IMR-90 (cell line): ENCODE measurements around the gene RAB9A. TPM values are rescaled to one million over a fixed set of nuclear protein-coding genes. Genes with fewer than 3 reads are reported as not detected.

Experiments used
- ATAC-seq: fragments of 200-7000 bp; cut with Tn5 transposase; 2 replicates; pipeline ENCODE4 v1.9.1; 2020; ENCODE audit warnings: low read depth, mild to moderate bottlenecking, moderate library complexity
- BruUV-seq: library from RNA; stranded (reverse); fragments of 400-500 nt; replicated peaks from 2 replicates; lab custom pipeline; 2021; lab: Mats Ljungman, UMichigan
- CTCF ChIA-PET: fragments of 300-600 bp; formaldehyde crosslinking; extraction: SDS; loops from one replicate; lab custom pipeline; 2021; ENCODE audit warnings: antibody characterized with exemption; lab: Yijun Ruan, JAX
- POLR2A ChIA-PET: fragments of 300-600 bp; sonication (Branson Sonifier 250); formaldehyde crosslinking; loops from one replicate; lab custom pipeline; 2022; ENCODE audit warnings: antibody characterized with exemption; ENCODE audit not compliant: unreplicated experiment; lab: Charles Lee
- DNase-seq: peaks from one replicate; pipeline ENCODE4 v3.0.0; 2013
- H2AFZ ChIP-seq: replicated peaks from 2 replicates; pipeline ENCODE3; 2013; ENCODE audit warnings: low read length, mild to moderate bottlenecking; ENCODE audit not compliant: poor library complexity
- H2AK5ac ChIP-seq: 2 replicates; pipeline ENCODE4 v1.6.1; 2013; ENCODE audit warnings: low read depth, low read length, inconsistent platforms
- H2AK9ac ChIP-seq: replicated peaks from 2 replicates; pipeline ENCODE3; 2013; ENCODE audit warnings: mild to moderate bottlenecking, low read depth, low read length, moderate library complexity; ENCODE audit not compliant: poor library complexity
- H2BK120ac ChIP-seq: 2 replicates; pipeline ENCODE4 v1.6.1; 2013; ENCODE audit warnings: low read depth, low read length, inconsistent platforms
- H2BK15ac ChIP-seq: 3 replicates; pipeline ENCODE4 v1.6.1; 2013; ENCODE audit warnings: low read depth, low read length, inconsistent platforms
- H2BK20ac ChIP-seq: 2 replicates; pipeline ENCODE4 v1.6.1; 2013; ENCODE audit warnings: low read depth, mild to moderate bottlenecking, inconsistent platforms, low read length, moderate library complexity
- H2BK5ac ChIP-seq: 2 replicates; pipeline ENCODE4 v1.6.1; 2013; ENCODE audit warnings: mild to moderate bottlenecking, low read depth, low read length, inconsistent platforms; ENCODE audit not compliant: poor library complexity, severe bottlenecking
- H3K14ac ChIP-seq: replicated peaks from 2 replicates; pipeline ENCODE4 v1.6.1; 2013; ENCODE audit warnings: low read depth, low read length, inconsistent platforms
- H3K18ac ChIP-seq: 2 replicates; pipeline ENCODE4 v1.6.1; 2013; ENCODE audit warnings: low read depth, low read length, control low read depth
- H3K23ac ChIP-seq: 2 replicates; pipeline ENCODE4 v1.6.1; 2013; ENCODE audit warnings: low read depth, low read length, inconsistent platforms
- H3K27ac ChIP-seq: 2 replicates; pipeline ENCODE4 v1.5.1; 2013; ENCODE audit warnings: mild to moderate bottlenecking, control low read depth, low read length; ENCODE audit not compliant: insufficient read depth
- H3K27me3 ChIP-seq: 2 replicates; pipeline ENCODE4 v1.6.1; 2013; ENCODE audit warnings: low read length; ENCODE audit not compliant: control insufficient read depth, insufficient read depth
- H3K36me3 ChIP-seq: 2 replicates; pipeline ENCODE4 v1.6.1; 2013; ENCODE audit warnings: low read length, mixed read lengths; ENCODE audit not compliant: control insufficient read depth, insufficient read depth
- H3K4ac ChIP-seq: 2 replicates; pipeline ENCODE4 v1.6.1; 2013; ENCODE audit warnings: low read depth, low read length, inconsistent platforms
- H3K4me1 ChIP-seq: 2 replicates; pipeline ENCODE4 v1.6.1; 2013; ENCODE audit warnings: low read length, mixed read lengths; ENCODE audit not compliant: control insufficient read depth, insufficient read depth
- H3K4me2 ChIP-seq: 2 replicates; pipeline ENCODE4 v1.6.1; 2013; ENCODE audit warnings: low read depth, mild to moderate bottlenecking, control low read depth, low read length, moderate library complexity
- H3K4me3 ChIP-seq: 2 replicates; pipeline ENCODE4 v1.5.1; 2013; ENCODE audit warnings: low read depth, mild to moderate bottlenecking, control low read depth, low read length, moderate library complexity; ENCODE audit not compliant: insufficient read depth
- H3K56ac ChIP-seq: 2 replicates; pipeline ENCODE4 v1.6.1; 2013; ENCODE audit warnings: low read length, inconsistent platforms; ENCODE audit not compliant: insufficient read depth; ENCODE audit errors: extremely low read depth
- H3K79me1 ChIP-seq, 2 experiments: 2 replicates each; pipeline ENCODE4 v1.6.1; 2013; ENCODE audit warnings: low read length in 2 of 2, inconsistent platforms in 1 of 2, low read depth in 1 of 2
- H3K9ac ChIP-seq: 2 replicates; pipeline ENCODE4 v1.6.1; 2013; ENCODE audit warnings: low read depth, low read length, control low read depth
- H3K9me1 ChIP-seq: 2 replicates; pipeline ENCODE4 v1.6.1; 2013; ENCODE audit warnings: low read length, inconsistent platforms; ENCODE audit not compliant: insufficient read depth
- H3K9me3 ChIP-seq: 2 replicates; pipeline ENCODE4 v1.6.1; 2013; ENCODE audit warnings: low read length; ENCODE audit not compliant: control insufficient read depth, insufficient read depth
- H4K20me1 ChIP-seq: 2 replicates; pipeline ENCODE4 v1.6.1; 2013; ENCODE audit warnings: low read length, inconsistent platforms; ENCODE audit not compliant: insufficient read depth
- H4K5ac ChIP-seq: 2 replicates; pipeline ENCODE4 v1.6.1; 2013; ENCODE audit warnings: mild to moderate bottlenecking, low read depth, low read length, control low read depth
- H4K8ac ChIP-seq, 2 experiments: 2 replicates each; pipeline ENCODE4 v1.6.1; 2013; ENCODE audit warnings: low read depth in 2 of 2, low read length in 2 of 2, control low read depth in 1 of 2, inconsistent platforms in 1 of 2
- H4K91ac ChIP-seq: 2 replicates; pipeline ENCODE4 v1.6.1; 2013; ENCODE audit warnings: low read depth, low read length, inconsistent platforms; ENCODE audit not compliant: insufficient read depth
- BHLHE40 ChIP-seq: fragments of 150-350 bp; IDR thresholded peaks from 2 replicates; pipeline ENCODE4 v1.6.1; 2016; ENCODE audit warnings: mild to moderate bottlenecking, low read depth, low read length
- CEBPB ChIP-seq: IDR thresholded peaks from 2 replicates; pipeline ENCODE4 v1.6.1; 2012; ENCODE audit warnings: low read depth, low read length, improper control_type of control experiment
- FOS ChIP-seq: fragments of 150-350 bp; IDR thresholded peaks from 2 replicates; pipeline ENCODE4 v1.6.1; 2016; ENCODE audit warnings: low read depth, low read length
- MAFK ChIP-seq: IDR thresholded peaks from 2 replicates; pipeline ENCODE4 v1.6.1; 2012; ENCODE audit warnings: low read depth, low read length, improper control_type of control experiment
- MAZ ChIP-seq: IDR thresholded peaks from 2 replicates; pipeline ENCODE4 v1.6.1; 2012; ENCODE audit warnings: low read depth, mild to moderate bottlenecking, low read length, improper control_type of control experiment, moderate library complexity, borderline replicate concordance
- MXI1 ChIP-seq: IDR thresholded peaks from 2 replicates; pipeline ENCODE4 v1.6.1; 2012; ENCODE audit warnings: low read depth, mild to moderate bottlenecking, low read length, moderate library complexity, borderline replicate concordance
- NFE2L2 ChIP-seq: fragments of 150-350 bp; IDR thresholded peaks from 2 replicates; pipeline ENCODE4 v1.6.1; 2016; ENCODE audit warnings: low read depth, mild to moderate bottlenecking, low read length
- POLR2A ChIP-seq: IDR thresholded peaks from 2 replicates; pipeline ENCODE4 v1.6.1; 2012; ENCODE audit warnings: mild to moderate bottlenecking, low read depth, low read length
- RAD21 ChIP-seq: IDR thresholded peaks from 2 replicates; pipeline ENCODE4 v1.6.1; 2012; ENCODE audit warnings: low read length, improper control_type of control experiment
- RCOR1 ChIP-seq: IDR thresholded peaks from 2 replicates; pipeline ENCODE4 v1.6.1; 2012; ENCODE audit warnings: mild to moderate bottlenecking, low read length, improper control_type of control experiment; ENCODE audit not compliant: insufficient replicate concordance
- RFX5 ChIP-seq: IDR thresholded peaks from 2 replicates; pipeline ENCODE4 v1.8.0; 2012; ENCODE audit warnings: low read depth, mild to moderate bottlenecking, low read length, moderate library complexity
- SMC3 ChIP-seq: fragments of 150-350 bp; IDR thresholded peaks from 2 replicates; pipeline ENCODE4 v1.6.1; 2016; ENCODE audit warnings: low read depth, mild to moderate bottlenecking, antibody characterized with exemption, low read length, moderate library complexity
- WGBS, 2 experiments: methylation state at CpG; one replicate each; pipeline versions ENCODE4 v1.1.5 to v1.1.7; 2013; ENCODE audit warnings: missing lambda C conversion rate in 2 of 2; ENCODE audit not compliant: insufficient read length in 1 of 2; ENCODE audit errors: extremely low coverage in 2 of 2; 5-methylcytosine and 5-hydroxymethylcytosine counted together
- dilution Hi-C: fragments of 300-500 bp; cut with HindIII; formaldehyde crosslinking; loops from one replicate; pipeline ENCODE4 v1.14.3; 2018; ENCODE audit warnings: low sequenced_read_pairs; ENCODE audit not compliant: unreplicated experiment
- in situ Hi-C: fragments of 300-500 bp; cut with MboI; formaldehyde crosslinking; loops from 3 replicates; pipeline ENCODE4 v1.14.3; 2019; ENCODE audit warnings: low sequenced_read_pairs, inconsistent platforms, mixed read lengths
- intact Hi-C: fragments of 100-400 bp; cut with micrococcal nuclease; formaldehyde crosslinking; loops from 2 replicates; pipeline ENCODE4 v1.10.0; 2022
- polyA plus RNA-seq, 3 experiments: library from polyadenylated mRNA; depleted of rRNA; stranded (reverse); fragments of >200 nt; gene quantifications; 2 replicates each; pipeline ENCODE4 v1.2.3, GENCODE V29; 2012; ENCODE audit warnings: low replicate concordance in 1 of 3
- total RNA-seq: library from RNA; depleted of rRNA; stranded (reverse); fragments of >200 nt; gene quantifications from 2 replicates; pipeline ENCODE4 v1.2.3, GENCODE V29; 2012
- TF ChIP-seq, protein P1 (sequence below): fragments of 150-350 bp; IDR thresholded peaks from 2 replicates; pipeline ENCODE4 v1.6.1; 2016; ENCODE audit warnings: low read depth, mild to moderate bottlenecking, low read length, moderate library complexity, borderline replicate concordance
- TF ChIP-seq, protein P2 (sequence below): fragments of 150-350 bp; IDR thresholded peaks from 2 replicates; pipeline ENCODE4 v1.6.1; 2017; ENCODE audit warnings: mild to moderate bottlenecking, antibody characterized with exemption, low read length, low read depth
- TF ChIP-seq, protein P3 (sequence below): conservative IDR thresholded peaks from 2 replicates; pipeline ENCODE4 v1.5.1; 2012; ENCODE audit warnings: mild to moderate bottlenecking, low read depth, low read length, improper control_type of control experiment

RAB9A gene
- total and polyA plus RNA-seq, 2 of the 4 experiments (the other 2 are of a cell fraction) = 15.8 to 22.3 TPM

DNA sequence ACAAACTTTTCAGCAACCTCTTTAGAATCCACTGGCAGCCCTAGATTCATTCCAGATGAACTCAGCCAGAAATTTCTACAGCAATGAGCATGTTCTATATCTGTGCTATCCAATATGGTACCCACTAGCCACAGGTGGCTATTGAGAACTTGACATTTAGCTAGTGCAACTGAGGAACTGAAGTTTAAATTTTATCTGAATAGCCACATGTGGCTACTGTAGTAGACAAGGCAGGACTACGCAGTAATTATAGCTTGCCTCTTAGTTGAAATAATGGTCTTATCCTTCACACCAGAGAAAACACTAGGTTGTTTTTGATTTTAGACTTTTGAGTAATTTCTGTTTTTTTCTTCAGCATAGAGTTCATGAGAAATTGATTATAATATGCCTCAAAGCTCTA, 38.6 kb upstream of the RAB9A start:
- H3K4ac ChIP-seq = no peak overlapping the region
- no peak overlapping the region for H2AK9ac ChIP-seq
- no peak overlapping the region for H3K4me3 ChIP-seq
- no peak for DNase-seq
- H3K79me1 ChIP-seq = no peaks in the 10 kb centered on the region; a peak in 1 of 4 replicates
- no peak overlapping the region for H2AK5ac ChIP-seq
- in situ Hi-C loops = loop anchor here (5.0 to 10.0 kb wide), 2 partner anchors 377 to 696 kb away; partner anchors contain the start of gene GEMIN8
- intact Hi-C loops = loop anchor here (5.0 kb wide), 1 partner anchor 678 kb away; no protein-coding TSS in a partner anchor
- CTCF ChIA-PET = interaction anchor here (1.5 kb wide), 1 partner anchor 143 kb away, joined by 5 read pairs; no protein-coding TSS in a partner anchor
- H3K27ac ChIP-seq = no peak overlapping the region
- no CpG with 5 or more reads among the region's 1 CpG for WGBS, 2 experiments
- no peak overlapping the region for H2AFZ ChIP-seq
- H3K4me1 ChIP-seq = peaks cover 8% of the 10 kb centered on the region
- H4K91ac ChIP-seq = no peak overlapping the region
- peaks cover 4% of the 10 kb centered on the region; the same call in 1 of the 2 replicates for H4K20me1 ChIP-seq
- H2BK120ac ChIP-seq = no peak overlapping the region
- H3K23ac ChIP-seq = no peak overlapping the region
- no peak overlapping the region for H3K9ac ChIP-seq
- no TSS peak for BruUV-seq
- H3K27me3 ChIP-seq = no peaks in the 10 kb centered on the region
- dilution Hi-C loops = no loop called here
- H3K9me3 ChIP-seq = no peaks in the 10 kb centered on the region
- H3K56ac ChIP-seq = no peak overlapping the region
- no peak overlapping the region for H3K14ac ChIP-seq
- no peak overlapping the region for H2BK20ac ChIP-seq
- POLR2A ChIA-PET = no interaction called here
- H4K5ac ChIP-seq = no peak overlapping the region
- H3K18ac ChIP-seq = no peak overlapping the region
- H3K36me3 ChIP-seq = no peaks in the 10 kb centered on the region
- H2BK5ac ChIP-seq = no peak overlapping the region
- H3K9me1 ChIP-seq = peaks cover 2% of the 10 kb centered on the region; the same call in 1 of the 2 replicates
- ATAC-seq = no peak
- no peak overlapping the region for H2BK15ac ChIP-seq
- H4K8ac ChIP-seq = no peak overlapping the region
- H3K4me2 ChIP-seq = no peak overlapping the region
- TF ChIP-seq, protein P1, sequence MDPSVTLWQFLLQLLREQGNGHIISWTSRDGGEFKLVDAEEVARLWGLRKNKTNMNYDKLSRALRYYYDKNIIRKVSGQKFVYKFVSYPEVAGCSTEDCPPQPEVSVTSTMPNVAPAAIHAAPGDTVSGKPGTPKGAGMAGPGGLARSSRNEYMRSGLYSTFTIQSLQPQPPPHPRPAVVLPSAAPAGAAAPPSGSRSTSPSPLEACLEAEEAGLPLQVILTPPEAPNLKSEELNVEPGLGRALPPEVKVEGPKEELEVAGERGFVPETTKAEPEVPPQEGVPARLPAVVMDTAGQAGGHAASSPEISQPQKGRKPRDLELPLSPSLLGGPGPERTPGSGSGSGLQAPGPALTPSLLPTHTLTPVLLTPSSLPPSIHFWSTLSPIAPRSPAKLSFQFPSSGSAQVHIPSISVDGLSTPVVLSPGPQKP = no peak
- TF ChIP-seq RFX5 = no peak
- no peak for TF ChIP-seq NFE2L2
- TF ChIP-seq MXI1 = no peak
- no peak for TF ChIP-seq FOS
- TF ChIP-seq POLR2A = no peak
- no peak for TF ChIP-seq MAFK
- no peak for TF ChIP-seq BHLHE40
- TF ChIP-seq SMC3 = no peak
- TF ChIP-seq, protein P2, sequence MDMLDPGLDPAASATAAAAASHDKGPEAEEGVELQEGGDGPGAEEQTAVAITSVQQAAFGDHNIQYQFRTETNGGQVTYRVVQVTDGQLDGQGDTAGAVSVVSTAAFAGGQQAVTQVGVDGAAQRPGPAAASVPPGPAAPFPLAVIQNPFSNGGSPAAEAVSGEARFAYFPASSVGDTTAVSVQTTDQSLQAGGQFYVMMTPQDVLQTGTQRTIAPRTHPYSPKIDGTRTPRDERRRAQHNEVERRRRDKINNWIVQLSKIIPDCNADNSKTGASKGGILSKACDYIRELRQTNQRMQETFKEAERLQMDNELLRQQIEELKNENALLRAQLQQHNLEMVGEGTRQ = no peak
- TF ChIP-seq, protein P3, sequence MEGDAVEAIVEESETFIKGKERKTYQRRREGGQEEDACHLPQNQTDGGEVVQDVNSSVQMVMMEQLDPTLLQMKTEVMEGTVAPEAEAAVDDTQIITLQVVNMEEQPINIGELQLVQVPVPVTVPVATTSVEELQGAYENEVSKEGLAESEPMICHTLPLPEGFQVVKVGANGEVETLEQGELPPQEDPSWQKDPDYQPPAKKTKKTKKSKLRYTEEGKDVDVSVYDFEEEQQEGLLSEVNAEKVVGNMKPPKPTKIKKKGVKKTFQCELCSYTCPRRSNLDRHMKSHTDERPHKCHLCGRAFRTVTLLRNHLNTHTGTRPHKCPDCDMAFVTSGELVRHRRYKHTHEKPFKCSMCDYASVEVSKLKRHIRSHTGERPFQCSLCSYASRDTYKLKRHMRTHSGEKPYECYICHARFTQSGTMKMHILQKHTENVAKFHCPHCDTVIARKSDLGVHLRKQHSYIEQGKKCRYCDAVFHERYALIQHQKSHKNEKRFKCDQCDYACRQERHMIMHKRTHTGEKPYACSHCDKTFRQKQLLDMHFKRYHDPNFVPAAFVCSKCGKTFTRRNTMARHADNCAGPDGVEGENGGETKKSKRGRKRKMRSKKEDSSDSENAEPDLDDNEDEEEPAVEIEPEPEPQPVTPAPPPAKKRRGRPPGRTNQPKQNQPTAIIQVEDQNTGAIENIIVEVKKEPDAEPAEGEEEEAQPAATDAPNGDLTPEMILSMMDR = no peak
- no peak for TF ChIP-seq RAD21
- TF ChIP-seq RCOR1 = no peak
- no peak for TF ChIP-seq MAZ
- TF ChIP-seq CEBPB = no peak
